HepG2 (cell line): ENCODE results near the gene PPP2R2C.

Experiments used
- ARID2 ChIP-seq: sonication (generic); formaldehyde crosslinking; IDR thresholded peaks from 2 replicates; pipeline ENCODE4 v1.8.1; 2022; ENCODE audit warnings: mild to moderate bottlenecking, missing genetic modification reagents, borderline replicate concordance
- BRD4 ChIP-seq: sonication (generic); formaldehyde crosslinking; IDR thresholded peaks from 2 replicates; pipeline ENCODE4 v1.4.0; 2020; ENCODE audit warnings: missing genetic modification reagents
- CBX5 ChIP-seq: sonication (generic); formaldehyde crosslinking; IDR thresholded peaks from 2 replicates; pipeline ENCODE4 v1.4.0; 2020; ENCODE audit warnings: missing genetic modification reagents, borderline replicate concordance
- CHD2 ChIP-seq: IDR thresholded peaks from 2 replicates; pipeline ENCODE4 v1.6.1; 2011; ENCODE audit warnings: low read depth, low read length, improper control_type of control experiment
- CTCF ChIP-seq: sonication (generic); formaldehyde crosslinking; IDR thresholded peaks from 2 replicates; pipeline ENCODE4 v1.5.0; 2020; ENCODE audit warnings: mild to moderate bottlenecking, missing genetic modification reagents, moderate library complexity
- ERF ChIP-seq: IDR thresholded peaks from 2 replicates; pipeline ENCODE4 v1.6.1; 2018; ENCODE audit warnings: missing biosample characterization, missing genetic modification reagents
- NFATC3 ChIP-seq: sonication (generic); formaldehyde crosslinking; IDR thresholded peaks from 2 replicates; pipeline ENCODE4 v1.5.1; 2020; ENCODE audit warnings: mild to moderate bottlenecking, missing genetic modification reagents
- SALL2 ChIP-seq: sonication (generic); formaldehyde crosslinking; IDR thresholded peaks from 2 replicates; pipeline ENCODE4 v1.8.1; 2023; ENCODE audit warnings: mild to moderate bottlenecking, missing genetic modification reagents, inconsistent platforms
- ZBTB8A ChIP-seq: sonication (generic); formaldehyde crosslinking; IDR thresholded peaks from 2 replicates; pipeline ENCODE4 v1.4.0; 2020; ENCODE audit warnings: mild to moderate bottlenecking, low read depth, missing genetic modification reagents, borderline replicate concordance
- TF ChIP-seq, protein P1 (sequence below): sonication (generic); formaldehyde crosslinking; IDR thresholded peaks from 2 replicates; pipeline ENCODE4 v1.4.0; 2020; ENCODE audit warnings: missing genetic modification reagents, mild to moderate bottlenecking, borderline replicate concordance
- TF ChIP-seq, protein P2 (sequence below): sonication (generic); formaldehyde crosslinking; IDR thresholded peaks from 2 replicates; pipeline ENCODE4 v1.4.0; 2020; ENCODE audit warnings: missing genetic modification reagents, borderline replicate concordance
- TF ChIP-seq, protein P3 (sequence below): sonication (generic); formaldehyde crosslinking; IDR thresholded peaks from 2 replicates; pipeline ENCODE4 v1.4.0; 2020; ENCODE audit warnings: missing genetic modification reagents

GRCh38 chr4:6460876-6461275 is 11.5 kb downstream of the PPP2R2C start:
- no peak for TF ChIP-seq CBX5 (CRISPR knock-in tag)
- no peak for TF ChIP-seq ERF (CRISPR knock-in tag)
- TF ChIP-seq, protein P1, sequence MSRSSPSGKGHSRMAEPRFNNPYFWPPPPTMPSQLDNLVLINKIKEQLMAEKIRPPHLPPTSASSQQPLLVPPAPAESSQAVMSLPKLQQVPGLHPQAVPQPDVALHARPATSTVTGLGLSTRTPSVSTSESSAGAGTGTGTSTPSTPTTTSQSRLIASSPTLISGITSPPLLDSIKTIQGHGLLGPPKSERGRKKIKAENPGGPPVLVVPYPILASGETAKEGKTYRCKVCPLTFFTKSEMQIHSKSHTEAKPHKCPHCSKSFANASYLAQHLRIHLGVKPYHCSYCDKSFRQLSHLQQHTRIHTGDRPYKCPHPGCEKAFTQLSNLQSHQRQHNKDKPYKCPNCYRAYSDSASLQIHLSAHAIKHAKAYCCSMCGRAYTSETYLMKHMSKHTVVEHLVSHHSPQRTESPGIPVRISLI (CRISPR knock-in tag) = no peak
- TF ChIP-seq NFATC3 (CRISPR knock-in tag) = no peak
- TF ChIP-seq SALL2 = no peak
- TF ChIP-seq, protein P2, sequence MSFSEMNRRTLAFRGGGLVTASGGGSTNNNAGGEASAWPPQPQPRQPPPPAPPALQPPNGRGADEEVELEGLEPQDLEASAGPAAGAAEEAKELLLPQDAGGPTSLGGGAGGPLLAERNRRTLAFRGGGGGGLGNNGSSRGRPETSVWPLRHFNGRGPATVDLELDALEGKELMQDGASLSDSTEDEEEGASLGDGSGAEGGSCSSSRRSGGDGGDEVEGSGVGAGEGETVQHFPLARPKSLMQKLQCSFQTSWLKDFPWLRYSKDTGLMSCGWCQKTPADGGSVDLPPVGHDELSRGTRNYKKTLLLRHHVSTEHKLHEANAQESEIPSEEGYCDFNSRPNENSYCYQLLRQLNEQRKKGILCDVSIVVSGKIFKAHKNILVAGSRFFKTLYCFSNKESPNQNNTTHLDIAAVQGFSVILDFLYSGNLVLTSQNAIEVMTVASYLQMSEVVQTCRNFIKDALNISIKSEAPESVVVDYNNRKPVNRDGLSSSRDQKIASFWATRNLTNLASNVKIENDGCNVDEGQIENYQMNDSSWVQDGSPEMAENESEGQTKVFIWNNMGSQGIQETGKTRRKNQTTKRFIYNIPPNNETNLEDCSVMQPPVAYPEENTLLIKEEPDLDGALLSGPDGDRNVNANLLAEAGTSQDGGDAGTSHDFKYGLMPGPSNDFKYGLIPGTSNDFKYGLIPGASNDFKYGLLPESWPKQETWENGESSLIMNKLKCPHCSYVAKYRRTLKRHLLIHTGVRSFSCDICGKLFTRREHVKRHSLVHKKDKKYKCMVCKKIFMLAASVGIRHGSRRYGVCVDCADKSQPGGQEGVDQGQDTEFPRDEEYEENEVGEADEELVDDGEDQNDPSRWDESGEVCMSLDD = no peak
- TF ChIP-seq ZBTB8A (CRISPR knock-in tag) = no peak
- TF ChIP-seq ARID2 (CRISPR knock-in tag) = no peak
- TF ChIP-seq, protein P3, sequence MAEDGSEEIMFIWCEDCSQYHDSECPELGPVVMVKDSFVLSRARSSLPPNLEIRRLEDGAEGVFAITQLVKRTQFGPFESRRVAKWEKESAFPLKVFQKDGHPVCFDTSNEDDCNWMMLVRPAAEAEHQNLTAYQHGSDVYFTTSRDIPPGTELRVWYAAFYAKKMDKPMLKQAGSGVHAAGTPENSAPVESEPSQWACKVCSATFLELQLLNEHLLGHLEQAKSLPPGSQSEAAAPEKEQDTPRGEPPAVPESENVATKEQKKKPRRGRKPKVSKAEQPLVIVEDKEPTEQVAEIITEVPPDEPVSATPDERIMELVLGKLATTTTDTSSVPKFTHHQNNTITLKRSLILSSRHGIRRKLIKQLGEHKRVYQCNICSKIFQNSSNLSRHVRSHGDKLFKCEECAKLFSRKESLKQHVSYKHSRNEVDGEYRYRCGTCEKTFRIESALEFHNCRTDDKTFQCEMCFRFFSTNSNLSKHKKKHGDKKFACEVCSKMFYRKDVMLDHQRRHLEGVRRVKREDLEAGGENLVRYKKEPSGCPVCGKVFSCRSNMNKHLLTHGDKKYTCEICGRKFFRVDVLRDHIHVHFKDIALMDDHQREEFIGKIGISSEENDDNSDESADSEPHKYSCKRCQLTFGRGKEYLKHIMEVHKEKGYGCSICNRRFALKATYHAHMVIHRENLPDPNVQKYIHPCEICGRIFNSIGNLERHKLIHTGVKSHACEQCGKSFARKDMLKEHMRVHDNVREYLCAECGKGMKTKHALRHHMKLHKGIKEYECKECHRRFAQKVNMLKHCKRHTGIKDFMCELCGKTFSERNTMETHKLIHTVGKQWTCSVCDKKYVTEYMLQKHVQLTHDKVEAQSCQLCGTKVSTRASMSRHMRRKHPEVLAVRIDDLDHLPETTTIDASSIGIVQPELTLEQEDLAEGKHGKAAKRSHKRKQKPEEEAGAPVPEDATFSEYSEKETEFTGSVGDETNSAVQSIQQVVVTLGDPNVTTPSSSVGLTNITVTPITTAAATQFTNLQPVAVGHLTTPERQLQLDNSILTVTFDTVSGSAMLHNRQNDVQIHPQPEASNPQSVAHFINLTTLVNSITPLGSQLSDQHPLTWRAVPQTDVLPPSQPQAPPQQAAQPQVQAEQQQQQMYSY = no peak
- TF ChIP-seq CTCF (CRISPR knock-in tag) = no peak
- no peak for TF ChIP-seq CHD2
- no peak for TF ChIP-seq BRD4
